ENCODE results near the gene RAP1GAP2.
"Not testable (repeated sequence)": the region's sequence is repeated elsewhere in the genome, so short reads cannot be mapped to it uniquely, and the experiment has no call there.

RAP1GAP2 gene

DNA sequence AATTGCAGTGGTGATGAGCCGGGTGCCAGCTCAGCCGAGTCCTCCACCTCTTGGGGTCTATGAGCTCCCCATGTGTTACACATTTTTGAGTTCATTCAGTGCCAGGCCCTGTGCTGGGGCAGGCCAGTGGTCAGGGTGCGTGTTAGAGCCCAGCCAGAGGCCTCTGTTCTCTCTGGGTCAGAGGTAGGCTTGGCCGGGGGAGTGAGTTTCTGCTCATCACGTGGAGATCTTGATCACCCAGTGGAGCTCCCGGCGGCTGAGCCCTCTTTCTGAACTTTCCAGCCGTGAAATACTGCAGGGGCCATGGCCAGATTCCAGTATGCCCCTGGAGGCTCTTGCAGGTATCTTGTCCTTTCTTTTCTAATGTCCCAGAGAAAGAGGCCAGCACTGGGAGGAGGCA, 93.0 kb downstream of the RAP1GAP2 start:
- DNase-seq = no peak

DNA sequence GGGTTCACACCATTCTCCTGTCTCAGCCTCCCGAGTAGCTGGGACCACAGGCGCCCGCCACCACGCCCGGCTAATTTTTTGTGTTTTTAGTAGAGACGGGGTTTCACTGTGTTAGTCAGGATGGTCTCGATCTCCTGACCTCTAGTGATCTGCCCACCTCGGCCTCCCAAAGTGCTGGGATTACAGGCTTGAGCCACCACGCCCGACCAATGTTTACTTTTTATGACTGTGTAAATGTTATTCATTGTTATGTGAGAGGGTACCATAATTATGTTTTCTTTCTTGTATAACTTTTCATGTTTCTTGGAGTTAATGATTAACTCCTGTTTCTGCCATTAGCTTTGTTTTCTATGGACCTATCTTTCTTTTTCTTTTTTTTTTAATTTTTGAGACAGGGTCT, 94.5 kb downstream of the RAP1GAP2 start:
- not testable (repeated sequence) for DNase-seq

DNA sequence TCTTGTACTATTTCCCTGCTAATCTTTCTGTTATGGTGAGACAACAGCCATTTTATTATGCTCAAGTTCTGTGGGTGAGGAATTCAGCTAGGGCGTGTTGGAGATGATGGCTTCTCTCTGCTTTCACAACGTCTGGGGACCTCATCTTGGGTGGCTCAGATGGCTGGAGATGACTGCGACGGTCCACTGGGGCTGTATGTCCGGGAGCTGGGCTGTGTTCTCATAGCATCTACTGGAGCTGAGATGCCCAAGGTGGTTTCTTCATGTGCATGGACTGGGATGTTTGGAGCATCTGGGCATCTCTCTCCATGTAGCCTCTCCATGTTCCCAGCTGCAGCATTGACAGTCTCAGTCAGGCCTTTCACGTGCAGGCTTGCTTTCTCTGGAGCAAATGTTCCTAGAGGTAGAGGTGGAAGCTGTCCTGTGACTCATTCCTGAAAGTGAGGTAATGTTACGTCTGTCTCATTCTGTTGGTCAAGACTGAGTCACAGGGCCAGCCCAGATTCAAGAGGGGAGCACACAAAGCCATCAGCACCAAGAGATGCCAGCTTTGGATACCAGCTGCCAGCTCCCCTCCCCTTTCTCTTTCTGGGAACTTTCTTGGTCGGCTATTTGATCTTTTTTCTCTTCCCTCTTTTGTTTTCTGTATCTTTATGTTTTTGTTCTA, 96.2 kb downstream of the RAP1GAP2 start:
- DNase-seq = no peak

DNA sequence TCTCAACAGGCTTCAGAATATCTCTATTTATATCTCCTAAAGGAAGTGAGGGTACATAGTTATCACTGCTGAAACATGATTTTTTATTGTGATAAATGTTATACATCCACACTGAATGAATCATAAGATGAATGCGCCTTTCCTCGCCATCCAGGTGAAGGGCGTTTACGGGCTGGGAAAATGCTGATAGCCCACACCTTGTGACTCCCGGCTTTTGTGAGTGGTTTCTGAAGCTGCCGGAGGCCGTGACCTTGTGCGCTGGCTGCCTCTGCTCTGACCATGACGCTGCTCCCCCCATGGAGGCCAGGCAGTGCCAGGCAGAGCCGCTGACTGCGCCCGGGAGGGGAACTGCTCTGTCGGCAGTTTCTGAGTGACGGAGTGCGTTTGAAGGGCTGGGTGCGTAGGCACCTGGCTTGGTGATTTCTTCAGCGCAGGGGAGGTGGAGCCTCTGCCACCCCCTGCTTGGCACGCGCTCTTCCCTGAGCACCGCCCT, 97.2 kb downstream of the RAP1GAP2 start:
- DNase-seq = no peak

DNA sequence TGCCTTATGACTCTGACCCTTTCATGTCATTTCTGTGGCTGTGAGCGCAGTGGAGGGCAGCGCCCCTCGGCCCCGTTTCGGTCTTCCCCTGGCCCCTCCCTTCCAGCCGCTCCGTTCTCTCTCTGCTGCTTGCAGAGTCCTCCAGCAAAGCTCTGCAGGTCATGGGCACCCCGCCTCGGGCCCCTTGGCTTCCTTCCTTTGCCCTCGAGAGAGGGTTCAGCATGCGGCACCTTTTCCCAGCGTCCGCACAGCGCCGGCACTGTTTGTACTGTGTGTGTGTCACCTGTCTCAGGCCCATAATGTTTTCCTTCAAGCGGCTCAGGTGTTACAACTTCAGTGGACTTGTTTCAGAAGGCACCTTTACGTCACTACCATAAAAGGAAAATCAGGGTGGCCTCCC, 98.5 kb downstream of the RAP1GAP2 start:
- no peak for DNase-seq

DNA sequence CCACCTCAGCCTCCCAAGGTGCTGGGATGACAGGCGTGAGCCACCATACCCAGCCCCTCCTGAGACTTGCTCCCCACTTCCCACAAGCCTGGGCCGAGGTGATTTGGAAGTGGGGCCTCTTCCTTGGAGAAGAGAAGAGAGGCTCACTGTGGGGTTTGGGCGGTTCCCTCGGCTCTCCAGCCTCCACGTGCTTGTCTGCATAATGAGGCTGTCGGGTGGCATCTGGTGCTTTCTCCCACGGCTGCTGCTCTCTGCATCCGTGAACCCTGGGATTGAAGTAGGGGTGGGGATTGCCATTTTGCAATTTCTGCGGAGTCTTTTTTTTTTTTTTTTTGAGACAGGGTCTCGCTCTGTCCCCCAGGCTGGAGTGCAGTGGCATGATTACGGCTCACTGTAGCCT, 101.4 kb downstream of the RAP1GAP2 start:
- no peak for DNase-seq

DNA sequence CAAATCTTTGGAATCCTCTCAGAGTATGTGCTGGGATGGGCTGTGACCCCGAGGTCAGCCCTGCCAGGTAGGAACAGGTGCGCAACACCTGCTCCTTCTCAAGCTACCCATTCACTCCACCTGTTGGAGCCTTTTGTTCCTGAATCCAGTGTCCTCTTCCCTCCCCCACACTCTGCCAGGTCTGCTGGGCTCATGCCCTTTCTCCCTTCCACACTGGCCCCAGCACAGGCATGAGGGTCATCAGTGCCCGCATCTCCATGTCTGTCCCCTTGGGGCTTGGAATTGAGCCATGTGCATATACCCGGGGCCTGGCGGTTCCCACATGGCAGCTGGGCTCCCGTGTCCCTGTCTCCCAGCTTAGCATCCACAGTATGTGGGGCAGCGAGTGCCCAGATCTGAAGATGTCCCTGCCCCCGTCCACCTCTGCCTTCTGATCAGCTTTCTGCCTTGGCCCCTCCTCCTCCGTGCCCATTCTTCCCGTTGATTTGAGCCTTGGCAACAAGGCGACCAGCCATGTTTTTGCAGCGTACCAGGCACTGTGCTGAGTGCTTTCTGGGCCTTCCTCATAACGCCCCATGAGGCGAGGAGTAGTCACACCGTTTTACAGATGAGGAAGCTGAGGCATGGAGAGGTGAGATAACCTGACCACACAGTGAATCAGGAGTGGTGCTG, 102.2 kb downstream of the RAP1GAP2 start:
- no peak for DNase-seq

DNA sequence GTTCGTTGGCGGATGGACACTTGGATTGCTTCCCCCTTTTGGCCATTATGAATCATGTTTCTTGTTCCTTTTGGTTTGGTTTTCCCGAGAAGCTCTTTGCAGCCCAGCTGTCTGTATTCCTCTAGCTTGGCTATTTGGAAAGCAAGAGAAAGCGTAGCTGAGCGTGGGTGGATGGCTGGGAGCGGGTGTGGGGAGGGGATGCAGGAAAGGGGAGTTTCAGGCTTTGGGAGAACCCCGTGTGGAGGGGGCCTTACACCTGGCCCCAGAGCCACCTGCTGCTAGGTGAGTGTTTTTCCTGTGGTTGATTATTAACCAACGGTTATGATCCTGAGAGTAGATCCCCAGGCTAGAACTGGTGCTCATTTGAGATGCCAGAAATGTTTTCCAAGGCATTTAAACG, 103.7 kb downstream of the RAP1GAP2 start:
- no peak for DNase-seq

DNA sequence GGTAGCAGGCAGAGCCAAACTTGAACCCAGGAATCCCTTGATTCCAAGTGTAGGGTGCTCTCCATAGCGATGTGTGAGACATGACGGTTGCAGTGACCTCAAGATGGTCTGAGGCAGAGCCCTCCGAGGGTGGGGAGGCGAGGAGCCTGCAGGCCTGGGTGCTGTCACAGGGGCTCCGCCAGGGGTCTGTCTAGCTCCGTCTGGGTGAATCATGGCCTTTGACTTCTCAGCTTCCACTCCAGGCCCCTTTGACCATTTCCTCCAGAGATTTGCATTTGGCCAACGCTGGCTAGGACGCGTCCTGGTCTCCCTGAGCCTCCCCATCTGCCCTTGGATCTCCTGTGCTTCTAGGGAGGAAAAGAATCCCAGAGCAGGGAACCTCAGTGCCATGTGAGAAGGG, 104.6 kb downstream of the RAP1GAP2 start:
- DNase-seq = no peak

DNA sequence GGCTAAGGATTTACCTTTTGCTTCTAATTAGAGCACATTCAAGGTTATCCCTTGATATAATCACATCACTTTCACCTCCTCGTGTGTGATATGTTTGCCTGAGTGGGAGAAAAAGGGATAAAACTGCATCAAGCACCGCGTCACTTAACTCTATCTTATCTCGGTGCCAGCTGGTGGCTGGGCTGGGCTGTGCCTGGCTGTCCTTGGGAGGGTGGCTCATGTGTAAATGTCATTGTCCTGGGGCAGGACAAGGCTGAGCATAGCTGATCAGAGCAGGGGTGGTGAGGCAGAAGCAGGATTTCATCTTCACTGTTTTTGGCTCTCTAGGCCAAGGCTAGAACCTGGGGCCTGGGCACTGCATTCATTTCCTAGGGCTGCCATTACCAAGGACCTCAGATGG, 105.3 kb downstream of the RAP1GAP2 start:
- no peak for DNase-seq

DNA sequence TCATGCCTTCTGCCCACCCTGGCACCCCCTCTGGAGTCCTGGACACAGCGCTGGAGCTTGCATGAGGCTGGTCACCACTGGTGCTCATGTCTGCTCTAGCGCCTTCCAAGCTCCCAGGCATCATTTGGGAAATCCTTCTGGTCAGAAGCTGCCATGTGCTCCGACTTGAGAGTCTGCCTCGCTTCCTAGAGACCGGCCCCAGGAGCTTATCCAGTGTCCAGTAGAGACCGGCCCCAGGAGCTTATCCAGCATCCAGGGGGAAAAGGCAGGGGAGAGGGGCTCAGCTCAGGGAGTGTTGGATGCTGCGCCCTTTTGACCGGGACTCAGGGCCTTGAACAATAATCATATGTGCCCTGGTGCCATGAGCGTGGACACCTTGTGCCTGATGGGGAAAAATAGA, 106.3 kb downstream of the RAP1GAP2 start:
- DNase-seq = no peak

DNA sequence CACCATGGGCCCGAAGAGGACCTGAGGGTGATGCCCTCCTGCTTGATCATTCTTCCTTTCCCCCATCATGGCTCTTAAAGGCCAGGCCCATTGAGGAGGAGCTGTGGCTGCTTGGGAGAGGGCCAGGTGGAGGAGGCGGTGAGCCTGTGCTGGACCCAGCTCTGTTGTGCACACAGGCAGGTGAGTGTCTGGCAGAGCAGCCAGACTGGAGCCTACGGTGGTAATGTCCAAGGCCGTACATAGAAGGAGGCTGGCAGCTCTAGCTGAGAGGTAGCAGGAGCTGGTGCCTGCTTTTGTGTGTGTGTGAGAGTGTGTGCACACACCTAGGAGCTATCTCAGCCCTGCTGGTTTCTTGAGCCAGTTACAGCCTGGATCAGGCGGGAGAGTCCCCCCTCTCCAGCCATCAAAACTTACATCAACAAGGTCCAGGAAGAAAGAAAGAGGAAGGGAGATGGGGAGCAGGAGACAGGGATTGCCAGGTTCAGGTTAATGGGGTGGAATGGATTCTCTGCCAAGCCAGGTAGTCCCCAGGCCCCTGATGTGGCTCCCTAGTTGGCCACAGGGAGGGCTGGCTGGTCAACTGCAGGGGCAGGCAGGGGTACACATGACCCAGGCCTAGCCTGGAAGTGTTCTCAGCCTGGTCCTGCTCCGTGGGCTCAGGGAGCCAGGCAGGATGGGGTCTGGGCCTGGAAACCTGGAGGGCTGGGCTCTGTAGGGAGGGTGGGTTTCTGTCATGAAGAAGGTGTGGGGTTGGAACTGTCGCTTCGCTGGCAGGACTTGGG, 107.1 kb downstream of the RAP1GAP2 start:
- DNase-seq = no peak

DNA sequence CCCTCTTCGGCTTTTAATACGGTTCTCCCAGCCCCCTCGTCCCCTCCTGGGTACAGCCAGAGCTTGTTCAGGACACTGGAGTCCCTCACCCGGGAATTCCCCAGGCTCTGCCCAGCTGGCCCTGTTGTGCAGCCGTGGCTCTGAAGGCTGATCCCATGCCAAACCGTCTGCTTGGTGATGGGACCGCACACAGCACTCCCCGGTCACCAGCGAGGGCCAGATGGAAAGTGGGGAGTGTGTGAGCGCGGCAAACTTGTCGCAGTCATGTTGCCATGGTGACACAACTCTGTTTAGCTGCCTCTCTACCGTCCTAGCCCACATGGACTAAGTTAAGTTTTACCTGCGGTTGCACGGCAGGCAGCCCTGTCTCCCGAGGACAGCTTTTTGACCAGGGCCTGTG, 107.9 kb downstream of the RAP1GAP2 start:
- DNase-seq = no peak

DNA sequence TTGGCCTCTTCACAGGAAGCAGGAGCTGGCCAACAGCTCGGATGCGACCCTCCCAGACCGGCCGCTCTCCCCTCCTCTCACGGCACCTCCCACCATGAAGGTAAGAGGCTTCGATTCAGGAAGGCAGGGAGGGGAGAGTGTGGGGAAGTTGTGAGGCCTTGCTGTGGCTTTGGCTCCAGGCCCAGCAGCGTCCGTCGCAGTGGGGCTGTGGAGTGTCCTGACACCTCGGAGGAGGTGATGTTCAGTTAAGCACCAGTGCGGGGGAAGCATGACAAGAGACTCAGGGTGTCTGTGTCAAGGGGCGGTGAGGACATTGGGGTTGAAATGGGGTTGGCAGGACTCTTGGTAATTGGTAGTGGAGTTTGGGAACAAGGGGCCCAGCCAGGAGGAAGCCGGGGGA, 109.0 kb downstream of the RAP1GAP2 start:
- peak; percentile 10 for DNase-seq

DNA sequence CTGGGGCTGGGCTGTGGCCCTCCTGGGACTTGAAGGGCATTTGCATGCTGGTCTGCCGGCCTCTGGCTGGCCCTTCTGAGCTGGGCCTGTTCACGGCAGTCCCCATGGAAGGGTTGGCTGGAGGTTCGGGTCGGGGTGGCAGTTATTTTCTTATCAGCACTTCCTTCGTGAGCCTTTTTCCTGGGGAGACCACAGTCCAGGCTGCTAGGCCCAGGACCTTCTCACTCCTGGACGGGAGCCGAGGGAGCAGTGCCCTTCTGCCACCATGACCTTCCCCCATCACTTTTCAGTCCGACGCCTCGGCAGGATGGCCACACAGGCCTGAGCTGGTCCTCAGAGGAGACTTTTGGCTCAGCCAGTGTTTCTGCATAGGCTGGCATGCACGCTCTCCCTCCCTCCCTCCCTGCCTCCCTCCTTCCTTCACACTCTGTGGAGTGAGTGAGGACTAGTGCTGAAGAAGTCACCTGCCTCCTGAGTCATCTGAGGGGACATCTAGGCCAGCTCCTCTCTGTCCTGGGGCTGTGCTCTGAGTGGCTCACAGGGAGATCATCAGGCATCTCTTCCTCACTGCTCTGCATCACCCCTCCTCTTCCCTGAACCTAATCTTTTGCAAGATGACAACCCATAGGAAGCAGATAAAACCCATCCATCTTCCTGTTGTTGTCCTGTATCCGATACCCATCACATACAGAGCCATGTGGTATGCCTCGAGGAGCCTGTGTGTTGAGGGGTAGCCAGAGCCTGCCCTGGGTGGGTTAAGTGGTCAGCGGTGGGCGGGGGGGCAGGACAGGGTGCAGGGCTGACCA, 109.7 kb downstream of the RAP1GAP2 start:
- DNase-seq = peak; percentile 37

DNA sequence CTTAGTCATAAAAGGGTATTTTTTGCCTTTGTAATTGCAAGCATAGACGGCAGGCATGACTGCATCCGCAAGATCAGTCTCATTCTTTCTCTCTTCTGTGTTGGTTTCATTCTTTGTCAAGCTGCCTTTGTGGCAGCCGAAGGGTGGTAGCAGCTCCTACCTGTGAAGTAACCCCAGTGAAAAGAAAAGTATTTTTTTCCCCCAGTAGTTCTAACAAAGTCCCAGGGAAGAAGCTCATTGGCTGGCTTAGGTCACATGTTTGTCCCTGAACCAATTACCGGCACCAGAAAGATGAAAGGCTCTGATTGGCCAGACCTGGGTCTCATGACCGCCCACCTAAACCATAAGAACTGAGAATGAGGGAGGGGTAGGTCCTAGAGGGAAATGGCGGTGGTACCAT, 110.7 kb downstream of the RAP1GAP2 start:
- no peak for DNase-seq

DNA sequence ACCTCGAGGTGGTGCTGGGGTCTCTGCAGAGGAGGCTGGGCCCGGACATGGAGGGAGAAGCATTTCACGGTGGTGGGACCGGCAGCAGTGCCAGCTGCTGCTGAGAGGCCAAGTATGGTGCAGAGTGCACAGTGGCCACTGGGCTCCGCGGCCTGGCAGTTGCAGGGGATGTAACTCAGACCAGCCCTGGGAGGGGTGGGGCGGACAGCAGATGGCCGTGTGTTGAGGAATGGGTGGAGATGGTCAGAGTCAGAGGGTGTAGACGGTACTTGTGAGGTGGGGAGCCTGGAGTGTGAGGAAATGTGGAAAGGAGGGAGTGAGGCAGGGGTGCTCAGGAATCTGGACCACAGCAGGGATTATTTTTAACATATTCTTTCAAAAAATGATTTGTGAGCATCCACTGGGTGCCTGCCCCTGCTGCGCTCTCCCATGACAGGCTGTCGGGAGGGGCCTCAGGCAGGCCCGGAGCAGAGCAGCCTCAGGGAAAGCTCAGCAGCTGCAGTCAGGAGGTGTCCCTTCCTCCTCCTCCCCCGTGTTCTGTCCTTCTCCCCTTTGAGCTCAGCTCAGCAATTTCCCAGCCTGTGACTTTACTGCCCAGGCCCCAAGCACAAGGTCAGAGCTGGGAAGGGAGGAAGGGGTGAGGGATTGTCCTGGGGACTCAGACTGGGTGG, 113.1 kb downstream of the RAP1GAP2 start:
- DNase-seq = no peak

DNA sequence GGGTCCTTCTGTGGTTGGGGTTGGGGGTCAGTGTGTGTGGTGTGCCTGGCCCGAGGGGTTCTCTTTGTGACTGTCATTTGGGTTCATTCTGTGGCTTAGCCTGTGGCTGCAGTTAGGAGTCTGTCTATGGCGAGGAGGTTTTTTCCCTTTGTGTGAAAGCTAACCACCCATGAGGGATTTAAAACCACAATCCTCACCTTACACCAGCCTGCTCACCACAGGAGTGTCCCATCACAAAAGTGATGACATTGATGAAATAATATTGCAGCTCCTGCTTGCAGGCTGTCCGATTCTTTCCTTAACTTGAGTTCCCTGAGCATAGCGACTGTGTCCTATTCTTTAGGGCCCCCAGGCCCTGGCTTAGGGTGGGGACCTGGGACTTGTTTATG, 113.6 kb downstream of the RAP1GAP2 start:
- DNase-seq = no peak

DNA sequence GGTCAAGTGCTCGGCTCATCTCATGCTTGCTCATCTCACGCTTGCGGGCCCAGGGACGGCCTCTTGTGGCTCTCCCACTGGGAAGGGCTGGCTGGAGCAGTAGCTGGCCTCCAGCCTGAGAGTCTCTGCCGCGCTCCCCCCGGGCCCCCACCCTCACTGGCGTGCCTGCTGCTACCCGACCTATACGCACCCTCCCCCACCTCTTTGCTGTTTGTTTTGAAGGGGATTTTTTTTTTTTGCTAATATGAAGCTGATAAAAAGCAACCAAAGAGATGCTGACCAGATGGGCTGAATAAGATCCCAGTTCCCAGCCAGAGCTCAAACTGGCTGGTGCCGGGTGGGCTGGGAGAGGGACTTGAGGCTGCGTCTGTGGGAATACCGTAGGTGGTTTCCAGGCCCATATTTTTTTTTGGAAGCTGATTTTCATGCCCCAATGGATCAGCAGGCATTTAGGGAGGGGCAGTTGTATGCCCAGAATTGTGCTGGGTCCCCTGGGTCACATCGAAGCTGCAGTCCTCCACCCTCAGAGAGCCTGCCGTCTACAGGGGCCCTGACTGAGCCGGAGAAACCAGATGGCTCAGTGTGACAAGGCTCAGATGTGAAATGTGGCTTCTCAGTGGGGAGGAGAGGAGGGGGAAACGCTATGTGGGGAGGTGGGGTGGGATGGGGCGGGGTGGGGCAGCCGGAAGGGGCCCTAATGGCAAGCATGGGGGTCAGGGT, 115.0 kb downstream of the RAP1GAP2 start:
- DNase-seq = no peak

DNA sequence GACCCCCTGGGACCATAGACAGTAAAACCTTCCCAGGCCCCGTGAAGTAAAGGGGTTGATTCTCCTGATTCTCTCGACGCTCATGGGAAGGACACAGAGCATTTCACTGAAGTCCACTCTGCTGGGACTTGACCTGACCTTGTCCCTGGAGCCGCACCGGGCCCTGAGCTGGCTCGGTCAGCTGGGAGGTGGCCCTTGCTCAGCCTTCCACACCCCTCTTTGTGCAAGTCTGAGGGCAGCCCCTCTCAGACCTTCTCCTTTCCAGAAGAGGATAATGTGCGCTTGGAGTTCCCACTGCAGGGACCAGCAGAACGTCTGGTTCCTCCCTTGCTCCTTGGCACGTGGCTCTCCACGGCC, 115.5 kb downstream of the RAP1GAP2 start:
- no peak for DNase-seq

DNA sequence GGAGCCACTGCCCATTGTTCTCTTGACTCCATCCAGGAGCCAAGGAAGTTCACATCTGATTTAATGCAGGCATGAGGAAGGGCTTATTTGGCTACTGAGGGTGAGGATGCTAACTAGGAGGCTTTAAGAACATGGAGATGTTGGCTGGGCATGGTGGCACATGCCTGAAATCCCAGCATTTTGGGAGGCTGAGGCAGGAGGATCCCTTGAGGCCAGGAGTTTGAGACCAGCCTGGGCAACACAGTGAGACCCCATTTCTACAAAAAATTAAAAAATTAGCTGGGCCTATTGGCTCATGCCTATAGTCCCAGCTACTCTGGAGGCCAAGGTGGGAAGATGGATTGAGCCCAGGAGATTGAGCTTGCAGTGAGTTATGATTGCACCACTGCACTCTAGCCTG, 116.5 kb downstream of the RAP1GAP2 start:
- DNase-seq = no peak

DNA sequence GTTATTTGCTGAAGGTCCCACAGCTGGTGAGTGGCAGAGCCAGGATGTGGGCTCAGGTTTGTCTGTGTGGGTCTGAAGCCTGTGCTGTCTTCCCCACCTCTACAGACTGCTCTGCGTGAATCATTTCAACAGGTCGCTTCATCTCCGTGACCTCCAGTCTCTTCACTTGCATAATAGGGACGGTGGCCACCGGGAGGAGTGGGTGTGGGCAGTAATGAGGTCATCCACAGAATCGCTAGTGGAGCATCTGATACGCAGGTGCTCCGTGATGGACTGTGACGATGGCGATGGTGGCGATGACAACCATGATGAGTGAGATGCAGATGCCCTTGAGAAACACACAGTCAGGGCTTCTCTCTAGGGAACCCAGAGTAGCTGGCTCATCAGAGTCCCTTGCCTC, 120.2 kb downstream of the RAP1GAP2 start:
- DNase-seq = no peak
